HK-2 (cell line): Measurements from ENCODE around the gene GPHN.

Source experiments
- DNase-seq: peaks from one replicate; pipeline ENCODE4 v3.0.0-alpha.2; 2018; ENCODE audit not compliant: unreplicated experiment

GPHN gene

DNA sequence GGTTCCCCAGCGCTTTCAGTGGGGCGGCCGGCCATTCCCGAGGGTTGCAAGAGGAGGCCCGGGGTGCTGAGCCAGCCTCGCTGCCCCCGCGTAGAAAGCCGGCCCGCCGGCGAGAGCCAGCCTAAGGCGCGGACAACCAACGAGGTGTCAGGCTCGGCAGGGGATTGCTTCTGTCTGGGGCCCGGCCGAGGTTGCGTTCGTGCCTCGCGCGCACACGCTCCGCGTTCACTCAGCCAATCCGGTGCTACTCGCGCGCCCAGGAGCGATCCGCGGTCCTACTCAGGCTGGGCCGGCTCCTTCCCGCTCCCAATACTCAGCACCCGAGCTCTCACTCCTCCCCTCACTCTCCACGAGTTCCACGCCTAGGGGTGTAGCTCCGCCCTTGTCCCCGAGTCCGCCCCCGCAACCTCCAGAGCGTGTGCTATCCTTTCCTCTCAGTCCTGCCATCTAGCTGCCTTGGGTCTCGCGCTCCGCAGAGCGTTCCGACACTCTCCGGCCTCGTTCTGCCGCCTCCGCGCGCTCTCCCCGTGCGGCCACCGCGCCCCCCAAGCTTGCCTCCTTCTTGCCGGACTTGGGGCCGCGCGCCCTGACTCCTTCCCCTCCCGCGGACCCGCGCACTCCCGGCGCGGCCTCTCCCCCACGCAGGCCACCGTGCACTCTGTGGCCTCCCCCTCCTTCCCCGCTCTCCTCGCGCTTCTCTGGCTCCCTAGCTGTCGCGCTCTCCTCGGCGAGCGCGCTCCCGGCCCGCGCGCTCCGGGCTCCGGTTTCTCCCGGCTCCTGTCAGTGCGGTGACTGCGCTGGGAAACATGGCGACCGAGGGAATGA is at the start of gene GPHN:
Gene GPHN (plus strand): TSS at position 426 of the 825 bp plus-strand sequence.
- peak; percentile 97 for DNase-seq

DNA sequence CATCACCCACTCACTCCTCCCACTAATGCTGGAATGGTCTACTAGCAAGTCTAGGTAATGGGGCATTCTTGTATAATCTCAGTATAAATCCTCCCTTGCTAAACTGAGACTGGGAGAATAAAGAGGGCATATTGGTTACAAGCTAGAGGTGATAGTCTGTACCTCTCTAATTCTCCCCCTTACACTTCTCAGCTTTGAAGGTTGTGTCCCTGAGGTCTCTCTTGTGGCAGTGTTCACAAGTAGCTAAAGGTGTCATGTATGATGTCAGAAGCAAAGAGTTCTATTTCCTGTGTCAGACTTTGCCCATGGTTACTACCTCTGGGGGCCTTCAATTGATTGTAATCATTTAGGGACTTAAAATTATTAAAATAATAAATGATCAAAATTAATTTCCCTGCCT is 48.3 kb upstream of the GPHN start:
- no peak for DNase-seq

DNA sequence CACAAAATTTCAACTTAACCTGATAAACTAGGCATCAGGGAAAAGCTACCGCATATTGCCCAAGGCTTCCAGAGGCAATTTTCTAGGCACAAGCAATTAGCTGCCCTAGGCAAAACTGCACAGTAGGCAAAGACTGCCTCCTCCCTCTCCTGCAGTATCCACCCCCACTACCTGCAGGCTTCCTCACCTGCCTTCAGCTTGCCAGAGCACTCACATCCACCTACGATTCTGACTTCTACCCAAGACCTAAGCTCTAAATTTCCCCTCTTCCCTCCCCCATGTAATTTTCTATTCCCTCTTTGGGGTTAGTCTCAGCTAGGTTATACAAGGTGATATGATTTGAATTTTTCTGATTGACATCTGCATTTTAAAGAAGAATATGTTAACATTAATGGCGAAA is 43.7 kb upstream of the GPHN start:
- DNase-seq: no peak

DNA sequence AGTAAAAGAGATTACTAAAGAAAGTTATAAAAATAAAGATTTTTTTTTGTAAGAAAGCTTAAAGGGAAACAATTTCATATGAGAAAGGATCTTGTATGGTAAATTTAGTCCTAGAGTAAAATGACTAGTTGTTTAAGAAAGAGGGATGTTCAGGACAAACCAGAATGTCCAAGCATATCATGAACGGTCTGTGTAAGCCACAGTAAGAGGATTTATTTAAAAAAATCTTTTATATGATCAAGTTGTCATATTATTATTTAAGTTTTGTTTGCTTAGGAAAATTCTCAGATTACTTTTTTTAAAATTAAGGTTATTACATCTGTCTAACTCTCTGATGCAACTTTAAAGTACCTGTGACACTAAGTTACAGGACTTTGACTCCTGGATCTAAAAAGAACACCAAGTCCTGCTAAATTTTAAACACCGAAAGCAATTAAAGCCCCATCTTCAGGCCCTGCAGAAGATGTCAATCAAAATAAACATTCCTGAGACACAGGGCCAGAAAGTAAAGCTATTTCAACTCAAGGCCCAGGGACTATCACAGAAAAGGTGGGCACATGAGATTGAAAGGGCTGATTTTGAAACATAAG is 39.1 kb upstream of the GPHN start:
- DNase-seq: no peak

DNA sequence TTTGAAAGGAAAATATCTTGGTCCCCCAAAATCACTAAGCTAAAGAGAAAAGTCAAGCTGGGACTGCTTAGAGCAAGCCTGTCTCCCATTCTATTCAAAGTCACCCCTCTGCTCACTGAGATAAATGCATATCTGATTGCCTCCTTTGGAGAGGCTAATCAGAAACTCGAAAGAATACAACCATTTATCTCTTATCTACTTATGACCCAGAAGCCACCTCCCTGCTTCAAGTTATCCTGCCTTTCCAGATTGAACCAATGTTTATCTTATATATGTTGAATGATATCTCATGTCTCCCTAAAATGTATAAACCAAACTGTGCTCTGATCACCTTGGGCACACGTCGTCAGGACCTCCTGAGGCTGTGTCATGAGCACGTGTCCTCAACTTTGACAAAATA is 36.4 kb upstream of the GPHN start:
- DNase-seq: no peak

DNA sequence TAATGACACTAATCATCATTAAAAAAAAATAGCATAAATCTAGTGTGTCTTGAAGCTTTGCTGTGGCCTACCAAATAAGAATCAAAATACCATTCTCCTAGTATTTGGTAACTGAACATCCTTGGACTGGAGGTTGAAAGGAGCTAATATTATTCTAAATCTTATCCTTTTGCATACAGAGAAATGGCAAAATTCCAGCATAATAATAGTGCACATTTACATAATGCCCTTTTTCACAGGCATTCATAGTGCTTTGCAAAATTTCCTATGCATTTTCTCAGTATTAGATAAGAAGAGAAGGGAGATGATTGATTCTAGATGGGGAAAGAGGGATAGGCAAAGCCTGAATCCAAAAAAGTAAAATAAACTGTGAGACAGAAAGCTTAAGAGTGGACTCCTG is 35.7 kb upstream of the GPHN start:
- no peak for DNase-seq

DNA sequence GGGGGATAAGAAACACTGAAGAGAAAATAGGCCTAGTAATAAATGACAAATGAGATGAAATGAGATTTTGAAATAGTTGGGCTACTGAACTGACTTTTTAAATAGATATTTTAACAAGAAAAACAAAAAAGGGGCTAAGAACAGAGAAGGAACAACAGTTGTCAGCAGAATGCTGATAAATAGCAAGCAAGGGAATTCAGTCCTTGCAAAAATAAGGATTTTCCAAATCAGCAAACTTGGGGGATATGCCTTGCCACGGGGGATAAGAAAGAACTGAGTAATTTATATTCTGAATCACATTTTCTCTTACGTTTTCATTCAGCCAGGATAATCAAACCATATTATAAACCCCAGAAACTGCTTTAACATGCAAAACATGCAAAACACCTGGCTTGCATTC is 34.7 kb upstream of the GPHN start:
- no peak for DNase-seq

DNA sequence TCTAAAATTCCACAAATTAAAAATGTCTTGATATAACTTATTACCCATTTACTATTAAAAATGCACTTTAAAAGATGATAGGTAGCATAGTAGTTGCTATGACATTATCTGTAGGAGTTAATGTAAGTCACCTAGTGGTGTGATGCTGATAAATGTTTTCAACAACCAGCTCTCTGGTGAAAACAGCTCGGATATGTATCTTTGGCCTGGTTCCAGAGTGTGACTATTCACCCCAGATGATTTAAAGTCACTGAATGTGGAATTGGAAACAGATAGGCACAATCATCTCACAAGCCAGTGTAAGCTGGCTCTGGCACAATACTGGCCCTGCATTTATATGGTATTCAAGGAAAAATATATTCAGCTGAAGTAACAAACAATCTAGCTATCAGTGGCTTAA is 31.0 kb upstream of the GPHN start:
- no peak for DNase-seq

DNA sequence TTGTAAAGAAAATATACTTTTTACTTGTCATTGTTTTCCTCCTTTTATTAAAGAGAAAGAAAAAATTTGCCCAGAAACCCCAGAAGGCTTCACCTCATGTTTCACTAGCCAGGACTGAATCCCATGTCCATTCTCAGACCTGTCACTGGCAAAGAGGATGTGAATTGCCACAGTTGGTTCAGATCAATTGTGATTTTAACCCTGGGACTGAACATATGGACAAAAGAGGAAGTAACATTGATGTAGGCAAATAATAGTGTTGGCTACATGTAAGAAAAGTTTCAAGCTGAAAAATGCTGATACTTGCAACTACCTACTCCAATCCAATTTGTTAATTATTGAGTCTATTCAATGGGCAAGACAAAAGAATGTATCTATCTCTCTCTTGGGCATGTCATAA is 30.4 kb upstream of the GPHN start:
- DNase-seq: no peak

DNA sequence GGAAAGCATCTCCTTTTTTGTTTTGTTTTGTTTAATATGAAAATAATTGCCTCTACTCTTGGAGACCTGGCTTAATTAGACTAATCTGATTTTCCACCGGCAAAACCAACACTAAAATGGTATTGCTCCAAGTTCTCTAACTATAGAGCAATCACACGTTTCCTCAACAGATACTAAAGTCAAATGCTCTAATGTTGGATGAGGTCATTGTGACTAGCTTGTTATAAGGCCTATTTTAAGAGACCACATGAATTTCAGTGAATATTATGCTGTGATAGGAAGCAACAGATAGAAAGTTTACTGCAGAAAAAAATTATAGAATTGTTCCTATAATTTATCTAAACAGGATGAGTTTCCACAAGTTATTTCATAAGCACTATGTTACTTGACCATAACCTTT is 25.1 kb upstream of the GPHN start:
- DNase-seq: no peak

DNA sequence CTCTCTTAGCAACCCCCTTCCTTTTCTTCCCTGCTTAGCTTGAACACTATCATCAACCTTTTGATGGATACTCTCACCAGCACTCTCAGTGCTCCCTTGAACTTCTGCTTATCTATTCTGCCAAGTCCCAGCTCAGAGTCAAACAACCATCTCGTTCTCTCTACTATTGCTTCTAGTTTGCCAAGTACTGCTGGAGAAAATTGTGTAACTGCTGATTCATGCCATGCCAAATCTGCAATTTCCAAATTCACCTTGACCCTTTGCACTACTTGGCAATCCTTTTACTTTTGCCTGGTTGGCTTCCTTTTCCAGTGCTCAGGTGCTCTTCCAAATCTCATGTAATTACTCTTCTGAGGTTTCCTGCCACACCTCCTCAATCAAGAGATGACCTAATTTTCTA is 24.6 kb upstream of the GPHN start:
- no peak for DNase-seq

DNA sequence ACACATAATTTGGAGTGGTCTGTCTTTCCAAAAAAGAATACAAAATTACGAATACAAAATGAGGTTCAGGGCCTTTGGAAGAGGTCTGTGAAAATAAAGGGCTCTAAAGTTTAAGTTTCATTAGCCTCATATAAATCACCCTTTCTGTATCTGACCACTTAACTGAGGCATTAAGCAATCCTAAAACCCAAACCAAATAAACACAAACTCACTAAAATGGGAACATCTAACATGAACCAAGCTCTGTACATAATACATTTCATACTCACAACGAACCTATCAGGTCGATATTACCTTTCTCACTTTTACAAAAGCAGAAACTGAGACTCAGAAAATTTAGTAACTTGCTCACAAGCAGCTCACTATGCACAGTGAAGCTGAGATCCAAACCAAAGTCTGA is 22.9 kb upstream of the GPHN start:
- no peak for DNase-seq

DNA sequence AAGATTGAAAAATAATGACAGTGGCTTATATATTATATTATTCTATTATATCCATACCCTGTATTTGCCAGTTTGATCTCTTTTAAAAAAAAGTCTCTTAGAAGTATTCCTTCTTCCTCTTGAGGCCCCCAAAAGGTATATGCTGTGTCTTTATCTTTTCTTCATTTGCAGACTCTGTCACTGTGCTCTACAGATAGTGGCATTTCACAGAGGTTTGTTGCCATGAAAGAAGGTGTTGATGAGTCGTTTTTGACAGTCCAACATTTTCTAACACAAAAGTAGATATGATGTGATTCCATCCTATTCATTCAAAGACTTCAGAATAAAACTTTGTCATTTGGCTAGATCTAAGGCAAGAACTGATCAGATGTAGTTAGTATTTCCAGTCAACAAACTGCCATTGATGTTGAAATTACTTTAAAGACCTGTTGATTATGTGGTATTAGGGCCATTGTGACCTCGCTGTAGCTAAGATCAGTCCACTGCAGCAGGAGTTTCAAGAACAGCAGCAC is 22.0 kb upstream of the GPHN start, which contains the start of gene CCDC196:
Gene CCDC196 (plus strand): TSS at position 462 of the 512 bp plus-strand sequence. CDS start 132 bp downstream, outside the sequence.
- DNase-seq: no peak

DNA sequence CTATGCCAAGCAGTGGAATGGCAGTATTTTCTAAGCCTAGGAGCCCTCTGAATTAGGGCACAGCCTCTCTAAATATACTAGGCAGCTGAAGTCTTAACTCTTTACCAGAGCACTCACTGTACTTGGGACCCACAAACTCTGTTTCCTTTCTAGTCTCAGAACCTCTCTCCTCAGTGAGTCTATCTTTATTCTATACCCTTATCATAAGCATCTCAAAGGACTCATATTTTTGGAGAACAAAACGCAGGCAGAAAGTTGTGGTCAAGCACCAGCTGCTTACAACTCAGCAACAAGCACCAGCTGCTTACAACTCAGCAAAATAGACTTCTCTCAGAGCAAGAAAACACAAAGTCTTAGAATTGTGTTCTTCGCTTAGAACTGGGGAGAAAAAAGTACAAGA is 20.8 kb upstream of the GPHN start:
- no peak for DNase-seq

DNA sequence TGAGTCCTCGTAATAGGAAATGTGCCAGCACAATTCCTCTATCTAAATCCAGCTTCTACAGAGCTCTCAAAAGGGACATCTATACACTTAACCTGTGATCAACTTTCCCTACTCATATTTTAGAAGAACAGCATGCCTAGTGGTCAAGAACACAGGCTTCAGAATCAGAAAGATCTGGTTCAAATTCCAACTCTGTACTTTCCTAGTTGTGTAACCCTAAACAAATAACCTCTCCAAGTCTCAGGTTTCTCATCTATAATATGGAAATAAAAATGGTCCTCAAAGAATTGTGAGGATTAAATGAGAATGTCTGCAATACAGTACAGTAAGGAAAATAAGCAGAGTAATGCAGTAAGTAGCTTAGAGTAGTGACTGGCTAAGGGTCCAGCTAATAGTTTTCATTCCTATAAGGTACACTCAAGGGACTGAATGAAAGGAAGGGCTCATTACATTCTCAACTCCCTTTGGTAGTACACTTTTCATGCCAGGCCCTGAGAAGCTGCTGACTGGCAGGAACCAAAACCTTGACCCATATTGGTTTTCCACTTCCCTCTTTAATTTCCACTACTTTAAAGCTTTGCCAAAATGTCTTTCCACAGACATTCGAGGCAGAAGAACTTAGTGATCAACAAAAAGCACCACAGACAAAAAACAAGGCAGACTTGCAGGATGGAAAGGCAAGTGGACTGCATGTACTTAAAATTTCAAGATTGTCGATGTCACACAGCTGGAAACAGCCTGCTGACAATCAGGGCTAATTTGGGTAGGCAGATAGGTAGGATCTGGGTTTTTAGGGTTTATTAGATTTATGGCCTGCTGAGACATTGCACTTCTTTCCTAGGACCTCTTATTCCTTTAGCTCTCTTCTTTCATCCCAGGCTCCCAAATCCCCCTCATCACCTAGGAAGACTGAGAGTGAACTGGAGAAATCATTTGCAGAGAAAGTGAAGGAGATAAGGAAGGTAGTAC is 17.5 kb upstream of the GPHN start:
- no peak for DNase-seq

DNA sequence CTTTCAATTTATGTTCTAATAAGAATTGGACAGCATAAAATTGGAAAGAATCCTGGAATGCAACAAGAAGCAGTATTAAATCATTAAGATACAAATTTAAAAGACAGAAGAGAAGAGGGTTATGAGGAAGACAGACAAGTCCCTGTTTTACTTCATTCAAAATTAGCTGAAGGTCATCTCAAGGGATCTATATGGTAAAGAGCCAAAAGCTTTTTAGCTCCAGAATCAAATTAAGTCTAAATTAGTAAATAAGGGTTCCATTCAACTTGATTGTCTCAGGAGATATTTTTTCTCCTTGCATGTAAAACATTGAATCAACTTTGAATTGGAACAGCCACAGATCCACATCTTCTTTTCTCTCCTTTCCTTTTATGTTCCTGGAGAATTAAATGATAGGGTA is 14.2 kb upstream of the GPHN start:
- DNase-seq: no peak

DNA sequence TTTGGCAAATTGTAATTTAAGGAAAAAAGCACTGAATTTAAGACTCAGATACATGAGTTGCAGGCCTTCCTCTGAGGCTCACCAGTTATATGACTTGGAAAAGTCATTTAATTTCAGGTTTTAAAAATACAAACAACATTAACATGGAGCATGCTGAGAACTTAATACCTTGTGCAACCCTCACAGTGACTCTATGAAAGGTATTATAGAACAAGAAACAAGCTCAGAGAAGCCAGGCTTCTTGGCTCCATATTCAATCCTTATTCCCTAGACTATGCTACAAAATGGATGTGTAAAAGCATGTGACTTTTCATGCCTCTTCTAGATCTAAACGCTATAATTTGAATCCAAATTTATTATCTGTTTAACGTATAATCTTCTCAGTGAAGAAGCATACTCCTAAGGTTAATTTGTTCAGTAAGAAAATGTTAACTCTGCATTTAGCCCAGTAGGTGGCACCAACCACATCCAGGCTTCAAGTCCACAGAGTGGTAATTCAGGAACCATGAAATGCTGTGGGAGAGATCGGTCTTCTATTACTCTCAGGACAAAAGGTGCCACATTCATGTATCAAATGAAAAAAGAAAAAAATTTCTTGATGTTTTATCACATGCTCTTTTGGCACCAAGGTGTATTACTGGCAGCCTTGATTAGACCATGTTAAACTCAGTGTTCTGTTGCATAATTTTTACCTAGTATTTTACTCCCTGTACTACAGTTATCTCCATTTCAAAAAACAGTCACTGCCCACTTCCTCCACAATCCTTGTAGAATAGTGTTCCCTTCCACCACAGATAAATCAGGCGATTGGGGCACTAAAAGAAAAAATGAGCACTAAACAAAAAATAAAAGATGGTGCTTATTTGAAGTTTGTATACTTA is 12.5 kb upstream of the GPHN start:
- DNase-seq: peak; percentile 28

DNA sequence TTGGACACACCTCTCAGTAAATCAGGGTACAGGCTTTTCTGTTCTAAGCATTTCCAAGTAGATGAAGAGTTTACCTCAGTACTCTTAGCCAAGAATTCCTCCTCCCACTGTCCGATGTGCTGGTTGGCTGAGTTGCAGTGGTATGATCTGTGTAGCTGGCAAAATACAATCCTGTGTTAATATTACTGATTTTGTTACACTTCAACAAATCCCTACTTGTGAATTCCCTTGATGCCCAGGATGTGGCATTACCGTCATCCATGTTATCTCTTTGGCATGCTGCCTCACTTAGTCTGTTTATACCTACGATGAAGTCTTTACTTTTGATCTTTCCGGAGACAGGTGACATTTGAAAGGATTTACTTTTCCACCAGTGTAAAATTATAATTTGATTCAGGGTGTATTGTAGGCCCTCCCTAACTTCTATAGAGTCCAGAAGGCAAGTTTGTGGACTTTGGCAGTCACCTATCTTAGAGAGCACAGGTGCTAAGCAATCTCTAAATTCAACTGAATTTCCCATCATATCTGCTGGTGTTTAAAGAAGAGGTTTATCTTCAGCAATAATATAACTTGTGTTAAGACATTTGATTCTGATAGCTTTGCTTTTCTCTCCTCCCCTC is 11.6 kb upstream of the GPHN start:
- DNase-seq: no peak

DNA sequence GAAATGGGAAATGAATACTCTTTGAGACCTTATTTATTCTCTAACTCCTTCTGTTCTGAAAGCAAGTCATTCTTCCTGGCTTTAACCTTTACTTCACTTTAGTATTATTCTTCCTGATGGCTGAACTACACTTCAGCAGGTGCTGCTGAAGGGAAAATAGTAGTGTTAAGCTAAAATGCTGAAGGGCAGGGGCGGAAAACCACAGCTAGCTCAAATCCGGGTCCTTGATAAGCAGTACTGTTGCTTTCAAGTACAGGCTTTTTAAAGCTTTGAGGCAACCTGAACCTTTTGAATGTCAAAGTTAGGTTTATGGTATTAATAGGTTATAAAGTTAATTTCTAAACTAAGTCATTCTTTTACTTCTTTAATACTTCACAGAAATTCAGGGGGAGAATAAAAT is 11.0 kb upstream of the GPHN start:
- no peak for DNase-seq

DNA sequence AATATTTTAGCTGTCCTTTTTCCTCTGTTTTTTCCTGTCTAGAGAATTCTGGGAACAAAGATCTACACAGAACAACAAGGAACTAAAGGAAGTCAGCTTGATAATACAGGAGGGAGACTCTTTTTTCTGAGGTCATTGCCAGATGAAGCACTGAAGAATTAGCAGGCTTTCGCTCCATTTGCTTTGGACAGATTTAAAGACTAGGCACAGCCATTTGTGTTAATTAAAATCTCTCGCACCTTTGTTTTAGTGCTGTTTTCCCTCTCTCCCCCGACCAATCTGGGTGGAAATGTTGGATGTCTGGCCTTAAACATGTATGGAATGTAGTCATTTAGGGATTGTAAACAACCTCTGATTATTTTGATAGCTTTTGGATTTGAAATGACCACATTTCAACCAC is 9.6 kb upstream of the GPHN start:
- DNase-seq: no peak

DNA sequence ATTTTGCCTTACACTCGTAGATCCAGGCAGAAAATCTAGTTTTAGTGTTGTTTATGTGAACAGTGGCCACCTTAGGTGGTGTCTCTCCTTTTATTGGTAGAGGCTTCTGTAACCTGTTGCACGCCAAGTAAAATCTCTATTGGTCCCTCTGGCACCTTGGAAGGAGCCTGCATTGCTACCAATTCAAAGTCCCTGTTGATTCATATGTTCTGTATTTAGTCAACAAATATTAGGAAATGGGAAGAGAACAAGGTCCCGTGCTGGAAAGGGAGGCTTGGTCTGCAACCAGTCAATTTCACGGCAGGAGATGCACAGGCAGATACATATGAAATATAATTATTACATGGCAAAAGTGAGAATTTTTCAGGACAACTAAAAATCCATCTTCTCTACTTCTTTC is 6.4 kb upstream of the GPHN start:
- no peak for DNase-seq
